ENCODE results near the gene LILRA5. TPM values are rescaled to one million over a fixed set of nuclear protein-coding genes. Genes with fewer than 3 reads are reported as not detected.

LILRA5 gene
- polyA plus RNA-seq, 1 donor from 2014 or later, result not detected

- no peak overlapping the region for H3K9ac ChIP-seq (ENCODE audit: low read length)
- no peak overlapping the region for H3K4me3 ChIP-seq (ENCODE audit: low read length)
- H3K9me2 ChIP-seq (ENCODE audit: insufficient read depth, low read length), result no peaks in the 10 kb centered on the region
- H3K9me3 ChIP-seq (ENCODE audit: low read length), result no peaks in the 10 kb centered on the region
- H3K36me3 ChIP-seq (ENCODE audit: insufficient read depth, low read length), result no peaks in the 10 kb centered on the region
- H3F3A ChIP-seq (ENCODE audit: insufficient read depth, low read length, poor library complexity, severe bottlenecking), result no peaks in the 10 kb centered on the region
- no peaks in the 10 kb centered on the region for H3K79me2 ChIP-seq (replicated peaks; ENCODE audit: insufficient read depth, low read length)
- TF ChIP-seq EZH2 (IDR thresholded peaks at IDR 0.05; ENCODE audit: borderline replicate concordance, insufficient read depth, low read length, poor library complexity, severe bottlenecking) (no peak), REST (IDR thresholded peaks at IDR 0.05; ENCODE audit: borderline replicate concordance) (no peak), EP300 (conservative IDR thresholded peaks at IDR 0.05; ENCODE audit: poor library complexity, severe bottlenecking) (no peak), RAD21 (conservative IDR thresholded peaks at IDR 0.05) (no peak), CTCF (IDR thresholded peaks at IDR 0.05; ENCODE audit: poor library complexity, severe bottlenecking) (no peak), SMC3 (conservative IDR thresholded peaks at IDR 0.05; ENCODE audit: poor library complexity) (no peak), POLR2AphosphoS5 (IDR thresholded peaks at IDR 0.05) (no peak), MXI1 (conservative IDR thresholded peaks at IDR 0.05; ENCODE audit: poor library complexity, severe bottlenecking) (no peak), TAF1 (IDR thresholded peaks at IDR 0.05; ENCODE audit: low read depth) (no peak)
- H3K27me3 ChIP-seq (ENCODE audit: insufficient read depth, low read depth, low read length), result no peaks in the 10 kb centered on the region
- H3K27ac ChIP-seq (ENCODE audit: low read length), result no peak overlapping the region
- no peak overlapping the region for H2AFZ ChIP-seq (ENCODE audit: low read depth, low read length)
- H4K20me1 ChIP-seq (ENCODE audit: insufficient read depth), result no peaks in the 10 kb centered on the region
- no peak overlapping the region for H3K4me2 ChIP-seq (ENCODE audit: low read length)
Observed at GRCh38 chr19:54299126-54299498, 13.9 kb downstream of the LILRA5 start.

GRCh38 chr19:54298357-54299125 lies 14.4 kb downstream of the LILRA5 start:
- no peaks in the 10 kb centered on the region for H3K27me3 ChIP-seq (ENCODE audit: insufficient read depth, low read depth, low read length)
- H4K20me1 ChIP-seq (ENCODE audit: insufficient read depth), result no peaks in the 10 kb centered on the region
- TF ChIP-seq TAF1 (IDR thresholded peaks at IDR 0.05; ENCODE audit: low read depth), result no peak
- TF ChIP-seq SMC3 (conservative IDR thresholded peaks at IDR 0.05; ENCODE audit: poor library complexity), result no peak
- TF ChIP-seq MXI1 (conservative IDR thresholded peaks at IDR 0.05; ENCODE audit: poor library complexity, severe bottlenecking), result no peak
- TF ChIP-seq POLR2AphosphoS5 (IDR thresholded peaks at IDR 0.05), result no peak
- TF ChIP-seq EP300 (conservative IDR thresholded peaks at IDR 0.05; ENCODE audit: poor library complexity, severe bottlenecking), result no peak
- no peak for TF ChIP-seq RAD21 (conservative IDR thresholded peaks at IDR 0.05)
- TF ChIP-seq REST (IDR thresholded peaks at IDR 0.05; ENCODE audit: borderline replicate concordance), result no peak
- no peak for TF ChIP-seq EZH2 (IDR thresholded peaks at IDR 0.05; ENCODE audit: borderline replicate concordance, insufficient read depth, low read length, poor library complexity, severe bottlenecking)
- TF ChIP-seq CTCF (IDR thresholded peaks at IDR 0.05; ENCODE audit: poor library complexity, severe bottlenecking), result no peak
- no peak overlapping the region for H3K4me2 ChIP-seq (ENCODE audit: low read length)
- H3K9me3 ChIP-seq (ENCODE audit: low read length), result no peaks in the 10 kb centered on the region
- H3K9me2 ChIP-seq (ENCODE audit: insufficient read depth, low read length), result no peaks in the 10 kb centered on the region
- H3K27ac ChIP-seq (ENCODE audit: low read length), result no peak overlapping the region
- no peak overlapping the region for H2AFZ ChIP-seq (ENCODE audit: low read depth, low read length)
- no peaks in the 10 kb centered on the region for H3K36me3 ChIP-seq (ENCODE audit: insufficient read depth, low read length)
- H3K79me2 ChIP-seq (replicated peaks; ENCODE audit: insufficient read depth, low read length), result no peaks in the 10 kb centered on the region
- no peaks in the 10 kb centered on the region for H3F3A ChIP-seq (ENCODE audit: insufficient read depth, low read length, poor library complexity, severe bottlenecking)
- no peak overlapping the region for H3K9ac ChIP-seq (ENCODE audit: low read length)
- no peak overlapping the region for H3K4me3 ChIP-seq (ENCODE audit: low read length)
